IPS DF 19.7 (cell line): ENCODE measurements around the gene NCAN.
"Not testable (repeated sequence)": the region's sequence is repeated elsewhere in the genome, so short reads cannot be mapped to it uniquely, and the experiment has no call there.

Experiments
- DNase-seq: peaks from one replicate; pipeline ENCODE4 v3.0.0-alpha.2; 2013; ENCODE audit warnings: low read depth, low spot score

The NCAN gene

GRCh38 chr19:19211499-19212420 is at the start of gene NCAN:
Gene NCAN (plus strand): TSS chr19:19211958. CDS start chr19:19216954, 4,996 bp downstream.
- no peak for DNase-seq

DNA sequence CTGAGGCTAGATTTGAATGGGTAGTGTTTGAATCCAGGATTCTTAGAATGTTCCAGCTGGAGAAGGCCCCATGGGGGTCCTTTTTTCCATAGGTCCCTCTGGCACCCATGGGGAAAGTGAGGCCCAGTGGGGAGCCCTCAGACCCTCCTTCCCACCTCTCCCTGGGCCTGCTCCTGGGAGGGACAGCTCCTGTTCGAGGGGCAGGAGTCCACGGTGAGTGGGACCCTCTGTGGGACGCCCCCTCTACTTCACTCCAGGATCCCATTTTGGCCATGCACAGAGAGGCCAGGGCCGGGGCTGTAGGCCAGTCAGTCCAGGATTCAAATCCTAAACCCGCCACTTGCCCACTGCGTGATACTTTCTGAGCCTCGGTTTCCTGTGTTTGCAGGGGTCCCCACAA is 49.3 kb upstream of the NCAN start:
- DNase-seq: no peak

GRCh38 chr19:19165396-19165795 is 46.4 kb upstream of the NCAN start:
- DNase-seq: no peak

GRCh38 chr19:19167612-19168011 is 44.1 kb upstream of the NCAN start:
- no peak for DNase-seq

- no peak for DNase-seq
Measured at GRCh38 chr19:19169236-19170052, 42.3 kb upstream of the NCAN start.

- DNase-seq: no peak
Measured at GRCh38 chr19:19170053-19170872, 41.5 kb upstream of the NCAN start, which contains the start of gene MEF2B. Gene MEF2B (minus strand): TSS chr19:19170263. CDS start chr19:19150735, 19,528 bp downstream.

DNA sequence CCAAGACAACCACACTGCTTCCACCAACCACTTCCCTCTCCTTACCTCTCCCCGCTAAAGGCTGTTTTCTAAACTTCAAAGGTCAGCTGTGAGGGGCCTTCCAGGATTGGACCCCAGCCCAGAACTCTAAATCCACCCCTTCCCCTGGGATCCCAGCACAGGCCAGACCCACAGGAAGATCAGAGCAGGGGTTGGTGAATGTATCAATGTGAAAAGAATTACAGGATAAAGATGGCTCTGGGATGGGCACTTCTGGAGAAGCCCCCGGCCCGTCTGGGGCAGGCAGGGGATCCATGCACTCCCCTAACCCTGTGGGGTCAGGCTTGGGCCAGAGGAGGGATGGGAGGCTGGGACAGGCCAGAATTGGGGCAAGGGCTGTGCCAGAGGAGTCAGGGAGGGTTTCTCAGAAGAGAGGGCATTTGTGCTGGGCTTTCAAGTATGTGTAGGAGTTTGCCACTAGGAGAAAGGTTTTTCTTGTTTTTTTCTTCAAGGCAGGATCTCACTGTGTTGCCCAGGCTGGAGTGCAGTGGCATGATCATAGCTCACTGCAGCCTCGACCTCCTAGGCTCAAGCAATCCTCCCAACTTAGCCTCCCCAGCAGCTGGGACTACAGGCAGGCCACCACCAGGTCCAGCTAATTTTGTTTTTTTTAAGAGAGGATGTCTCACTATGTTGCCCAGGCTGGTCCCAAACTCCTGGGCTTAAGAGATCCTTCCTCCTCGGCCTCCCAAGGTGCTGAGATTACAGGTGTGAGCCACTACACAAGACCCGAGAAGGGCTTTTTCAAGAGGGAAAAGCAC is 40.7 kb upstream of the NCAN start:
- no peak for DNase-seq

- DNase-seq: no peak
Measured at GRCh38 chr19:19171821-19172532, 39.8 kb upstream of the NCAN start.

DNA sequence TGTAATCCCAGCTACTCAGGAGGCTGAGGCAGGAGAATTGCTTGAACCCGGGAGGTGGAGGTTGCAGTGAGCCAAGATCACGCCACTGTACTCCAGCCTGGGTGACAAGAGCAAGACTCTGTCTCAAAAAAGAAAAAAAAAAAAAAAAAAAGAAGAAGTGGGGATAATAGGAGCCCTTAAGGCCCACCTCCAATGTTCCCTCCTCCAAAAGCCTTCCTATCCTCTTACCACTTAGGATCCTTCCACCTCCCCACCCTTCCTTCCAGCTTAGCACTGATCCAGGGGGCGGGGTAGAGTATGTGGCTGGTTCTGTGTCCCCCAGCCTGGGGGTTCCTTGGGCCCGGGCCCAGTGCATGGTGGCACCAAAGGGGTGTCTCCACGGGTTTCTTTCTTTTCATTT is 38.5 kb upstream of the NCAN start:
- not testable (repeated sequence) for DNase-seq

DNA sequence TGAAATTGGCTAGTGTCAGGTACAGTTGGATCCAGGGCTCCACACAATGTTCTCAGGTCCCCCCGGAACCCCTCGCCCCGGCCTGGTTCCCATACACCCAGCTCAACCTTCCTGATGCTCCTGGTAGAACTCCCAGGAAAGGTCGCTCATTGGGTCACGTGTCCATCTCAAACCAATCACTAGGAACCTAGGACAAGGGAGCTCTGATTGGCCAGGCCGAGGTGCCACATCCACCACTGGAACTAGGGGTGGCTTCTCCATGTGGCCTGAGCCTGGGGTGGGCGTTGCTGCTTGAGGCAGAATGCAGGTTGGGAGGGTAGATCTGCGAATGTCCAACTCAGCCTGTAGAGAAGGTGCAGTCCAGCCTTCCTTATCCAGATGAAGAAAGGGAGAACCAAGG is 34.8 kb upstream of the NCAN start:
- DNase-seq: no peak

DNA sequence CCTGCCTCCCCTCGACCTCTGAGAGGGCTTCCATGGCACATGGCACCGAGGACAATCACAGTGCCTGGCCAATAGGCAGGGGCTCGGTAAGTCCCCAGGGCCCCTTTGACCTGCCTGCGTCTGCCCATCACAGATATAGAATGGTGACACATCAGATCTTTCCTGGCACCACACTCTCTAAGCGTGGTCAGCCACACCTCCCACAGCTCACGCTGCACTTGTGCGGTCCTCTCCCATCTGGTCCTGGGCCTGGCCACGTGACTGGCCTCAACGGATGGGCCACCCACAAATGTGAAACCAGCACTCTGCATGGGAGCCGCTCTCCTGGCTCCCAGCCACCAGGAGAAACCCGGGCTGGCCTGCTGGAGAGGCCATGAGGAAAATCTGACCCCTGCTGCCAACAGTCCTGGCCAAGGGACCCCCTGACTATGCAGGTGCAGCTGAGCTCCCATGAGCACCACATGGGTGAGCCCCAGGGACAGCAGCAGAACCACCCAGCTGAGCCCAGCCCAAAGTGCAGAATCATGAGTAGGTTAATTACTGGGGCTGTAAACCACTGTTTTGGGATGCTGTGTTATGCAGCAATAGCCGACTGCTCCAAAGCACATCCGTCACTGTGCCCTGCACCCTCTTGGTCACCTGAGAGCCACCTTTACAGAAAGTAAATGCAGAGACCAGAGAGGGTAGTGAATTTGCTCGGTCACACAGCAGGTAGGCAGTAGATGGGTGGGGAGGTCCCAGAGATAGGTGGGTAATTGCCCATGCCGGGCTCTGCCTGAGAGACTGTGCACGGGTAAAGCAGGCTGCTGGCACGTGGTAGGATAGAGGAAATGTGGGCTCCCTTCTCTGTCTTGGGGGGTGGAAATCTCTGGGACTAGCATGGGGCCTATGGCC is 32.0 kb upstream of the NCAN start:
- DNase-seq: no peak

- no peak for DNase-seq
Measured at GRCh38 chr19:19181488-19181998, 30.2 kb upstream of the NCAN start.

- peak; percentile 60 for DNase-seq
Measured at GRCh38 chr19:19185853-19186740, 25.7 kb upstream of the NCAN start.

DNA sequence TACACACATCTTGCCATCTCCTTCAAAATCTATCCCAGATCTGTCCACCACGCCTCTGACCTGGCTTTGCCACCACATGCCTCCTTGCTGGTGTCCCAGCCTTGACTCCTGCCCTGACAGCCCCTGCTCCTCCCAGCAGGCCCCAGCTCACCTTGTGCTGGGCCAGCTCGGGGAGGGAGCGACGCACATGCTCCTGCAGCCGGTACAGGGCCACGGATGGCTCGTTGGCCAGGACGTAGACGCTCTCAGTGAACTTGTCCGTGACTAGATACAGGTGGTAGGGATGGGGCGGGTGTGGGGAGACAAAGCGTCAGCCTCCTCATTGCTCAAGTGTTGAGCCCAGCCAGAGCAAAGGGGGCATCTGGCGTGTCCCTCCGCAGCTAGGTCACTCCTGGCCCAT is 25.0 kb upstream of the NCAN start:
- DNase-seq: no peak

GRCh38 chr19:19191768-19192077 is 20.0 kb upstream of the NCAN start:
- DNase-seq: no peak

- DNase-seq: peak; percentile 95
Measured at GRCh38 chr19:19192078-19192882, 19.5 kb upstream of the NCAN start, which contains the start of the genes BORCS8 and RFXANK. Gene BORCS8 (minus strand): TSS chr19:19192152. CDS start chr19:19192117, 35 bp downstream. Gene RFXANK (plus strand): TSS chr19:19192258. CDS start chr19:19193947, 1,689 bp downstream.

DNA sequence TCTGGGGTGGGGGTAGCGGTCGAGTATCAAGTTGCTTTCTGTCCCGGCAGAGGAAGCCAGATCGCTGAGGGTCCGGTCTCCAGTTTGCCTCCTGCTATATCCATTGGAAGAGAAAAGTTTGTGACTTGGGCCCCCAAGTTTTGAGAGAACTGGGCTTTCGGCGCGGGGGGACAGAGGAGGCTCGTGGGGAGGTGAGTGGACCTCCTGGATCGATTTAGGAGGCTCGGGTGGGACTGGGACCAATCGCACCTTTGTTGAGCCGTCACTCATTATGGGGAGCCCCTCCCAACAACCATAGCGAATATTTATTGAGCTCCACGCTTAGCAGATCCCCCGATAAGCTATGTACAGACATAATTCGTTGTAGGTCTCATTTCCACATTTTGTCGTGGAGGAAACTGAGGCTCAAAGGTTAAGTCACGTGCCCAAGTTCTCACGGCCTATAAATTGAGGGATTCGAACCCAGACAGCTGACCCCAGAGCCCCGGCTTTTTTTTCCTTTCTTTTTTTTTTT is 18.8 kb upstream of the NCAN start:
- no peak for DNase-seq
